Liver (tissue), 3 donors: ENCODE results near the gene RPP25L.

Experiments
- ATF3 ChIP-seq: IDR thresholded peaks from 2 replicates; pipeline ENCODE4 v1.6.1; 2016; ENCODE audit warnings: antibody characterized with exemption
- CTCF ChIP-seq: fragments of 150-350 bp; IDR thresholded peaks from 2 replicates; pipeline ENCODE4 v1.5.1; 2017; ENCODE audit warnings: improper control_type of control experiment, low read depth, low read length; ENCODE audit not compliant: missing input control
- GABPA ChIP-seq, 2 donors: IDR thresholded peaks in 1 of 2; conservative IDR thresholded peaks in 1 of 2; 2 replicates each; pipeline ENCODE4 v1.6.1; 2016; ENCODE audit warnings: antibody characterized with exemption in 2 of 2, mild to moderate bottlenecking in 1 of 2, moderate library complexity in 1 of 2
- JUND ChIP-seq, 2 donors: IDR thresholded peaks; 2 replicates each; pipeline ENCODE4 v1.6.1; 2016; ENCODE audit warnings: antibody characterized with exemption in 2 of 2
- MAX ChIP-seq: IDR thresholded peaks from 2 replicates; pipeline ENCODE4 v1.6.1; 2016; ENCODE audit warnings: antibody characterized with exemption
- NR2F2 ChIP-seq: IDR thresholded peaks from 2 replicates; pipeline ENCODE4 v1.6.1; 2016; ENCODE audit warnings: antibody characterized with exemption
- RAD21 ChIP-seq, 2 donors: IDR thresholded peaks; 2 replicates each; pipeline ENCODE4 v1.6.1; 2016; ENCODE audit warnings: antibody characterized with exemption in 2 of 2, mild to moderate bottlenecking in 2 of 2
- REST ChIP-seq: IDR thresholded peaks from 2 replicates; pipeline ENCODE4 v1.6.1; 2016; ENCODE audit warnings: antibody characterized with exemption, mild to moderate bottlenecking
- RXRA ChIP-seq, 2 donors: IDR thresholded peaks; 2 replicates each; pipeline ENCODE4 v1.6.1; 2017 to 2018; ENCODE audit warnings: antibody characterized with exemption in 2 of 2, mild to moderate bottlenecking in 1 of 2
- SP1 ChIP-seq: IDR thresholded peaks from 2 replicates; pipeline ENCODE4 v1.6.1; 2018; ENCODE audit warnings: antibody characterized with exemption, mild to moderate bottlenecking
- YY1 ChIP-seq: IDR thresholded peaks from 2 replicates; pipeline ENCODE4 v1.6.1; 2016; ENCODE audit warnings: antibody characterized with exemption, mild to moderate bottlenecking
- TF ChIP-seq, protein P1 (sequence below): IDR thresholded peaks from 2 replicates; pipeline ENCODE4 v1.6.1; 2016; ENCODE audit warnings: antibody characterized with exemption
- donor health status: healthy.
- donor health status: healthy.

DNA sequence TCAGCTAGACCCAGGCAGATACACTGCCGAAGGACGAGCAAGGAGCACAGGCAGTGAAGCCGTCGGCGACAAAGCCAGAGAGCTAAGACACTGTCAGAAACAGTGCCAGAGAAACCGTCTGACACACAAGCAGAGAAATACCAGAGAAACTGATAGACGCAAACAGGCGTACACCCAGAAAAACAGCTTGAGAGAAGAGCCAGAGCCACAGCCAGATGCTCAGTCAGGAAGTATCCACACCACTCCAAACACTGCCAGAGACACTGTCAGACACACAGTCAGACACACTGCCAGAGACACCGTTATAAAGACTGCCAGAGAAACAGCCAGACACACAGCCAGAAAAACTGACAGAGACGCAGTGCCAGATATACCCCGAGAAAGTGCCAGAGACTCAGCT lies 41.5 kb downstream of the RPP25L start:
- TF ChIP-seq SP1: no peak
- TF ChIP-seq CTCF: no peak
- TF ChIP-seq JUND (IDR thresholded peaks at IDR 0.05): no peak
- no peak for TF ChIP-seq ATF3
- TF ChIP-seq REST: no peak
- TF ChIP-seq MAX: no peak
- no peak for TF ChIP-seq RAD21 (IDR thresholded peaks at IDR 0.05)
- no peak for TF ChIP-seq RXRA (IDR thresholded peaks at IDR 0.05)
- no peak for TF ChIP-seq YY1
- no peak for TF ChIP-seq GABPA (IDR thresholded peaks at IDR 0.05 in 1 of 2, conservative IDR thresholded peaks at IDR 0.05 in 1 of 2)
- peak; percentile 18 for TF ChIP-seq NR2F2
- TF ChIP-seq, protein P1, sequence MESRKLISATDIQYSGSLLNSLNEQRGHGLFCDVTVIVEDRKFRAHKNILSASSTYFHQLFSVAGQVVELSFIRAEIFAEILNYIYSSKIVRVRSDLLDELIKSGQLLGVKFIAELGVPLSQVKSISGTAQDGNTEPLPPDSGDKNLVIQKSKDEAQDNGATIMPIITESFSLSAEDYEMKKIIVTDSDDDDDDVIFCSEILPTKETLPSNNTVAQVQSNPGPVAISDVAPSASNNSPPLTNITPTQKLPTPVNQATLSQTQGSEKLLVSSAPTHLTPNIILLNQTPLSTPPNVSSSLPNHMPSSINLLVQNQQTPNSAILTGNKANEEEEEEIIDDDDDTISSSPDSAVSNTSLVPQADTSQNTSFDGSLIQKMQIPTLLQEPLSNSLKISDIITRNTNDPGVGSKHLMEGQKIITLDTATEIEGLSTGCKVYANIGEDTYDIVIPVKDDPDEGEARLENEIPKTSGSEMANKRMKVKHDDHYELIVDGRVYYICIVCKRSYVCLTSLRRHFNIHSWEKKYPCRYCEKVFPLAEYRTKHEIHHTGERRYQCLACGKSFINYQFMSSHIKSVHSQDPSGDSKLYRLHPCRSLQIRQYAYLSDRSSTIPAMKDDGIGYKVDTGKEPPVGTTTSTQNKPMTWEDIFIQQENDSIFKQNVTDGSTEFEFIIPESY: no peak
